ENCODE results near the gene MAPKAPK2. TPM values are rescaled to one million over a fixed set of nuclear protein-coding genes. Genes with fewer than 3 reads are reported as not detected.

MAPKAPK2 gene
- total RNA-seq, 1 experiment from 2014 or later: 54.9 TPM

GRCh38 chr1:206715552-206716158, 30.9 kb downstream of the MAPKAPK2 start:
- no peaks in the 10 kb centered on the region for H3K9me3 Mint-ChIP-seq
- ChIA-PET POLR2A (no interaction called here), CTCF (interaction anchor here (0.9 to 2.5 kb wide), 9 partner anchors 8 to 216 kb away, joined by 3 to 11 read pairs (median 4); partner anchors contain the start of gene EIF2D)
- H3K36me3 Mint-ChIP-seq: no peaks in the 10 kb centered on the region
- peak; percentile 71 for TF ChIP-seq ZNF121 (CRISPR knock-in tag; IDR thresholded peaks at IDR 0.05)
- TF ChIP-seq GTF2I (CRISPR knock-in tag; conservative IDR thresholded peaks at IDR 0.05): no peak
- DNase-seq (ENCODE audit: low spot score) (no peak), ATAC-seq (no peak)
- H3K27me3 Mint-ChIP-seq (ENCODE audit: low read depth): no peaks in the 10 kb centered on the region
- no peak overlapping the region for H3K4me3 Mint-ChIP-seq
- peak overlapping the region; percentile 35; the same call in 1 of the 2 replicates for H3K27ac Mint-ChIP-seq
- H3K4me1 Mint-ChIP-seq: peaks cover 8% of the 10 kb centered on the region

- no peak for ATAC-seq
- ChIA-PET POLR2A (no interaction called here), CTCF (interaction anchor here (1.3 to 2.5 kb wide), 3 partner anchors 10 to 93 kb away, joined by 3 to 11 read pairs (median 5); no protein-coding TSS in a partner anchor)
- Mint-ChIP-seq H3K27ac (peak overlapping the region; percentile 7), H3K9me3 (no peaks in the 10 kb centered on the region), H3K36me3 (no peaks in the 10 kb centered on the region), H3K4me3 (no peak overlapping the region), H3K4me1 (peaks cover 8% of the 10 kb centered on the region), H3K27me3 (ENCODE audit: low read depth) (no peaks in the 10 kb centered on the region)
- TF ChIP-seq NFATC4 (CRISPR knock-in tag; IDR thresholded peaks at IDR 0.05) (no peak), ATF2 (CRISPR knock-in tag; IDR thresholded peaks at IDR 0.05; ENCODE audit: borderline replicate concordance, low read depth) (no peak), FOXK1 (CRISPR knock-in tag; IDR thresholded peaks at IDR 0.05) (no peak), ZNF416 (CRISPR knock-in tag; IDR thresholded peaks at IDR 0.05) (no peak), CREB1 (CRISPR knock-in tag; IDR thresholded peaks at IDR 0.05) (no peak), TP53 (CRISPR knock-in tag; IDR thresholded peaks at IDR 0.05) (no peak), E2F5 (CRISPR knock-in tag; IDR thresholded peaks at IDR 0.05) (no peak)
- no peak for DNase-seq (ENCODE audit: low spot score)
Observed at GRCh38 chr1:206716159-206716869, 31.6 kb downstream of the MAPKAPK2 start.

- no peak overlapping the region for H3K4me3 Mint-ChIP-seq
- H3K9me3 Mint-ChIP-seq: no peaks in the 10 kb centered on the region
- no peak for ATAC-seq
- no peak overlapping the region; the same call in 1 of the 2 replicates for H3K27ac Mint-ChIP-seq
- ChIA-PET CTCF (interaction anchor here (1.9 kb wide), 1 partner anchor 53 kb away, joined by 5 read pairs; no protein-coding TSS in a partner anchor), POLR2A (no interaction called here)
- H3K27me3 Mint-ChIP-seq (ENCODE audit: low read depth): no peaks in the 10 kb centered on the region
- no peak for DNase-seq (ENCODE audit: low spot score)
- H3K4me1 Mint-ChIP-seq: peaks cover 8% of the 10 kb centered on the region
- no peaks in the 10 kb centered on the region for H3K36me3 Mint-ChIP-seq
- no peak for TF ChIP-seq RORB (CRISPR knock-in tag; IDR thresholded peaks at IDR 0.05)
- TF ChIP-seq ZNF425 (CRISPR knock-in tag; conservative IDR thresholded peaks at IDR 0.05): no peak
- no peak for TF ChIP-seq E2F4 (CRISPR knock-in tag; IDR thresholded peaks at IDR 0.05; ENCODE audit: borderline replicate concordance, low read depth)
- no peak for TF ChIP-seq ARID4B (CRISPR knock-in tag; IDR thresholded peaks at IDR 0.05; ENCODE audit: borderline replicate concordance)
Observed at GRCh38 chr1:206716870-206717673, 32.4 kb downstream of the MAPKAPK2 start.
